Vagina (tissue), 2 donors: ENCODE measurements around the gene PSMB8. TPM values are rescaled to one million over a fixed set of nuclear protein-coding genes. Genes with fewer than 3 reads are reported as not detected.

Source experiments
- DNase-seq, 2 donors: peaks; one replicate each; pipeline ENCODE4 v3.0.0-alpha.2; 2017; ENCODE audit errors: extremely low spot score in 2 of 2
- H3K27ac ChIP-seq: fragments of 200-600 bp; sonication (generic); one replicate; pipeline ENCODE4 v1.5.1; 2019
- H3K27me3 ChIP-seq: fragments of 200-600 bp; sonication (generic); one replicate; pipeline ENCODE4 v1.5.1; 2019
- H3K36me3 ChIP-seq, 2 donors: fragments of 200-600 bp; sonication (generic); one replicate each; pipeline ENCODE4 v1.5.1; 2017 to 2019
- H3K4me1 ChIP-seq: fragments of 200-600 bp; sonication (generic); one replicate; pipeline ENCODE4 v1.5.1; 2019
- H3K4me3 ChIP-seq, 2 donors: fragments of 200-600 bp; sonication (generic); 1 replicate in 1 of 2; 2 replicates in 1 of 2; pipeline ENCODE4 v1.5.1; 2016 to 2019
- H3K9me3 ChIP-seq: fragments of 200-600 bp; sonication (generic); one replicate; pipeline ENCODE4 v1.5.1; 2019
- POLR2A ChIP-seq, 2 donors: fragments of 450-650 bp; IDR thresholded peaks; one replicate each; pipeline ENCODE4 v1.6.1; 2017; ENCODE audit warnings: antibody characterized with exemption in 2 of 2, mild to moderate bottlenecking in 2 of 2, moderate library complexity in 2 of 2
- POLR2AphosphoS5 ChIP-seq, 2 donors: sonication (generic); formaldehyde crosslinking; IDR thresholded peaks; one replicate each; pipeline ENCODE4 v1.9.0; 2017; ENCODE audit warnings: antibody characterized with exemption in 2 of 2, mild to moderate bottlenecking in 2 of 2, low read depth in 1 of 2; ENCODE audit not compliant: insufficient read depth in 1 of 2
- intact Hi-C: fragments of 100-400 bp; cut with DNase I; formaldehyde crosslinking; loops from one replicate; pipeline ENCODE4 v1.15.1; 2023
- total RNA-seq: library from RNA; depleted of rRNA; stranded (reverse); fragments of >200 nt; gene quantifications from one replicate; pipeline ENCODE4 v1.2.3, GENCODE V29; 2016
- TF ChIP-seq, protein P1 (sequence below), 3 experiments: fragments of 450-650 bp in 2 of 3; fragments of 200-600 bp in 1 of 3; sonication (generic) in 1 of 3; IDR thresholded peaks; one replicate each; pipeline ENCODE4 v1.5.1; 2017 to 2019; ENCODE audit warnings: antibody characterized with exemption in 3 of 3, mild to moderate bottlenecking in 2 of 3, moderate library complexity in 2 of 3

PSMB8 gene
- total RNA-seq, 1 donor from 2014 or later = 31.9 TPM

DNA sequence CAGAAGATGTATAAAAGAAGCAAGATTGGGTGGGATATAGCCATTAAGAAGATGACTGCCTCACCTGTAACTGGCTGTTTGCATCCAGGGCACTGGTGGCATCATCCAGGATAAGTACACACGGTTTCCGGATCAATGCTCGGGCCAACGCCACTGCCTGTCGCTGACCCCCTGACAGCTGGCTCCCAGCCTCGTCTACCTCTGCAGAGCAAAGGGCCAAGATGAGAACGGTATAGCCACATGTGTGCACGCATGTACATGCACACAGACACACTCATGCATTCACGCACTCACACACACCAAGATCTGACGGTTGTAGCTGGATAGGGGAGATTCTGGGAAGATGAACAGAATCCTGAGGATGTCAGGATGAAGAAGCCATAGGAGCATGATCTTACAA lies 3.2 kb upstream of the PSMB8 start:
- H3K27me3 ChIP-seq = no peaks in the 10 kb centered on the region
- TF ChIP-seq POLR2AphosphoS5 (IDR thresholded peaks at IDR 0.05; ENCODE audit: insufficient read depth in 1 of 2, low read depth in 1 of 2) = no peak
- TF ChIP-seq POLR2A (IDR thresholded peaks at IDR 0.05) = no peak
- TF ChIP-seq, protein P1, sequence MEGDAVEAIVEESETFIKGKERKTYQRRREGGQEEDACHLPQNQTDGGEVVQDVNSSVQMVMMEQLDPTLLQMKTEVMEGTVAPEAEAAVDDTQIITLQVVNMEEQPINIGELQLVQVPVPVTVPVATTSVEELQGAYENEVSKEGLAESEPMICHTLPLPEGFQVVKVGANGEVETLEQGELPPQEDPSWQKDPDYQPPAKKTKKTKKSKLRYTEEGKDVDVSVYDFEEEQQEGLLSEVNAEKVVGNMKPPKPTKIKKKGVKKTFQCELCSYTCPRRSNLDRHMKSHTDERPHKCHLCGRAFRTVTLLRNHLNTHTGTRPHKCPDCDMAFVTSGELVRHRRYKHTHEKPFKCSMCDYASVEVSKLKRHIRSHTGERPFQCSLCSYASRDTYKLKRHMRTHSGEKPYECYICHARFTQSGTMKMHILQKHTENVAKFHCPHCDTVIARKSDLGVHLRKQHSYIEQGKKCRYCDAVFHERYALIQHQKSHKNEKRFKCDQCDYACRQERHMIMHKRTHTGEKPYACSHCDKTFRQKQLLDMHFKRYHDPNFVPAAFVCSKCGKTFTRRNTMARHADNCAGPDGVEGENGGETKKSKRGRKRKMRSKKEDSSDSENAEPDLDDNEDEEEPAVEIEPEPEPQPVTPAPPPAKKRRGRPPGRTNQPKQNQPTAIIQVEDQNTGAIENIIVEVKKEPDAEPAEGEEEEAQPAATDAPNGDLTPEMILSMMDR (IDR thresholded peaks at IDR 0.05) = no peak
- H3K36me3 ChIP-seq = peaks cover 0 to 43% of the 10 kb centered on the region in 2 donors
- H3K4me1 ChIP-seq = peaks cover 34% of the 10 kb centered on the region
- no peaks in the 10 kb centered on the region for H3K9me3 ChIP-seq
- peak in 1 of 2 donors; percentile 71 for DNase-seq
- H3K4me3 ChIP-seq = no peak overlapping the region
- intact Hi-C loops = no loop called here
- no peak overlapping the region for H3K27ac ChIP-seq

DNA sequence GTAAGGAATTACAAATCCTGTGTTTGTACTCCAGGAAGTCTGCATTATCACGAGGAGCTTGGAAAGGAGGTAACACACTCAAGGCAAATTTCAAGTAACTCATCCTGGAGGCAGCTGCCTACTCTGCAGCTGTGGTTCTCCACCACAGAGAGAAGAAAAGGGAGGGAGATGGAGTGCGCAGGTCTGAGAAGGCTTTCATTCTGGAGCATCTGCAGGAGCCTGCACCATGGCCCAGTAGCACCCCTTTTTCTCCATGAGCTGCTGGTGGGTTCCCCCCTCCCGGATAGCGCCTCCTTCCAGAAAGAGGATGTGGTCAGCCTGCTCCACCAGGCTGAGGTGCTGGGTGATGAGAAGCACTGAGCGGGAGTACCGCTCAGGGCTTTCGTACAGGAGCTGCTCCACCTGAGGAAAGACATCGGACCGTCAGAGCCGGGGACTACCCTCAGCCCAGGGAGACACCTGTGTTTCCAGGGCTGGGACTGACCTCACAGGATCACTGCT lies 1.6 kb upstream of the PSMB8 start:
- Histone ChIP-seq H3K4me1 (peaks cover 26% of the 10 kb centered on the region), H3K27ac (peak overlapping the region; percentile 99), H3K36me3 (peaks cover 0 to 36% of the 10 kb centered on the region in 2 donors), H3K27me3 (no peaks in the 10 kb centered on the region), H3K9me3 (no peaks in the 10 kb centered on the region), H3K4me3 (peak overlapping the region in 1 of 2 donors; percentile 86)
- peak in 1 of 2 donors; percentile 84 for DNase-seq
- TF ChIP-seq POLR2AphosphoS5 (IDR thresholded peaks at IDR 0.05; ENCODE audit: insufficient read depth in 1 of 2, low read depth in 1 of 2) (no peak), POLR2A (IDR thresholded peaks at IDR 0.05) (no peak)
- TF ChIP-seq, protein P1 (IDR thresholded peaks at IDR 0.05) = no peak
- intact Hi-C loops = no loop called here

DNA sequence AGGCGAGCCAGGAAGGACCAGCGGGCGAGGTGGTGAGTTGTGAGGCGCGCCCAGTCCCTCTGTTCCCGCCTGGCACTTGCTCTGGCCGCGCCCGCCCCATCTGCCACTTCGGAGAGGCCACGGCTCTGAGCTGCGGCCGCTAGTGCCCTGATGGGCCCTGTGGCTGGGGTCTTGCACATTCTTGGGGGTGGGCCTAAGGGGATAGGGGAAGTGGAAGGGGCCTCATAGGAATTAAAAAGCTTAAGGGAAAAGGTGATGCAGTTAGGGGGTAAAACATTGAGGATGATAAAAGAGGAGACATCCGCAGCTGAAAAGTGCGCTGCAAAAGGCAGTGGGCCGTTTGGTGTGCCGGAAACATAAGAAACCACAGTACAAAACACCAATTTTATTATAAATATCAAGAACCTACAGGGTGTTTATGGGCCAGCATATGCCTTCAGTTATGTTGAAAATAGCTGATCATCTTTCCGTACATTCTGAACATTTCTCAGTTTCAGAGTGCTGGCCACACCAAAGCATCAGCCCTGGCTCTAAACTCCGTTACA lies 1.1 kb upstream of the PSMB8 start:
- intact Hi-C loops = loop anchor here (1.0 to 5.0 kb wide), 2 partner anchors 9 to 127 kb away; partner anchors contain the start of gene PSMB9
- H3K9me3 ChIP-seq = no peaks in the 10 kb centered on the region
- peaks cover 26% of the 10 kb centered on the region for H3K4me1 ChIP-seq
- H3K27me3 ChIP-seq = no peaks in the 10 kb centered on the region
- no peak for DNase-seq
- TF ChIP-seq POLR2A (IDR thresholded peaks at IDR 0.05) (no peak), POLR2AphosphoS5 (IDR thresholded peaks at IDR 0.05; ENCODE audit: insufficient read depth in 1 of 2, low read depth in 1 of 2) (no peak)
- TF ChIP-seq, protein P1 (IDR thresholded peaks at IDR 0.05) = no peak
- peaks cover 0 to 34% of the 10 kb centered on the region in 2 donors for H3K36me3 ChIP-seq
- H3K4me3 ChIP-seq = peak overlapping the region; percentile 57 to 86
- peak overlapping the region; percentile 99 for H3K27ac ChIP-seq

- Histone ChIP-seq H3K36me3 (peaks cover 0 to 30% of the 10 kb centered on the region in 2 donors), H3K4me3 (peak overlapping the region; percentile 57 to 86), H3K9me3 (no peaks in the 10 kb centered on the region), H3K4me1 (peaks cover 26% of the 10 kb centered on the region), H3K27ac (peak overlapping the region; percentile 99), H3K27me3 (no peaks in the 10 kb centered on the region)
- TF ChIP-seq POLR2AphosphoS5 (IDR thresholded peaks at IDR 0.05; ENCODE audit: insufficient read depth in 1 of 2, low read depth in 1 of 2) = no peak
- TF ChIP-seq, protein P1 (IDR thresholded peaks at IDR 0.05) = no peak
- TF ChIP-seq POLR2A (IDR thresholded peaks at IDR 0.05) = no peak
- intact Hi-C loops = loop anchor here (5.0 kb wide), 1 partner anchor 129 kb away; no protein-coding TSS in a partner anchor
- peak in 1 of 2 donors; percentile 84 for DNase-seq
These were observed 392 bp downstream of the PSMB8 start for GRCh38 chr6:32843331-32843978.
